Liver (tissue), 9 donors: Measurements from ENCODE around the gene MRC2. TPM values are rescaled to one million over a fixed set of nuclear protein-coding genes. Genes with fewer than 3 reads are reported as not detected.

Source experiments
- DNase-seq: peaks from one replicate; pipeline ENCODE4 v3.0.0-alpha.2; 2017; ENCODE audit warnings: low spot score
- H3K27ac ChIP-seq, 2 donors: one replicate each; pipeline ENCODE4 v1.7.0; 2013; ENCODE audit warnings: inconsistent platforms in 2 of 2, low read length in 2 of 2, control low read depth in 1 of 2, low read depth in 1 of 2, mild to moderate bottlenecking in 1 of 2
- H3K27me3 ChIP-seq, 4 donors: one replicate each; pipeline versions ENCODE4 v1.6.1 to v1.7.0; 2013; ENCODE audit warnings: low read length in 3 of 4, inconsistent platforms in 1 of 4, mild to moderate bottlenecking in 1 of 4, moderate library complexity in 1 of 4; ENCODE audit not compliant: control insufficient read depth in 4 of 4, insufficient read depth in 4 of 4
- H3K36me3 ChIP-seq, 4 donors: one replicate each; pipeline versions ENCODE4 v1.6.1 to v1.7.0; 2013; ENCODE audit warnings: low read length in 3 of 4, mild to moderate bottlenecking in 3 of 4, low read depth in 1 of 4, moderate library complexity in 1 of 4; ENCODE audit not compliant: control insufficient read depth in 4 of 4, insufficient read depth in 3 of 4
- H3K4me1 ChIP-seq, 4 donors: one replicate each; pipeline versions ENCODE4 v1.6.1 to v1.7.0; 2013; ENCODE audit warnings: low read length in 3 of 4, mild to moderate bottlenecking in 3 of 4, moderate library complexity in 1 of 4; ENCODE audit not compliant: control insufficient read depth in 4 of 4, insufficient read depth in 4 of 4
- H3K4me3 ChIP-seq, 3 donors: one replicate each; pipeline versions ENCODE4 v1.6.1 to v1.7.0; 2013; ENCODE audit warnings: low read length in 3 of 3, control low read depth in 1 of 3, low read depth in 1 of 3, mild to moderate bottlenecking in 1 of 3
- H3K9ac ChIP-seq, 2 donors: one replicate each; pipeline ENCODE4 v1.7.0; 2013; ENCODE audit warnings: low read length in 2 of 2, mild to moderate bottlenecking in 2 of 2, moderate library complexity in 2 of 2, control low read depth in 1 of 2, low read depth in 1 of 2
- H3K9me3 ChIP-seq, 4 donors: one replicate each; pipeline versions ENCODE4 v1.6.1 to v1.7.0; 2013; ENCODE audit warnings: low read length in 3 of 4; ENCODE audit not compliant: control insufficient read depth in 4 of 4
- EGR1 ChIP-seq, 2 donors: IDR thresholded peaks; 2 replicates each; pipeline ENCODE4 v1.6.1; 2016 to 2018; ENCODE audit warnings: antibody characterized with exemption in 2 of 2, low read depth in 2 of 2
- FOXA1 ChIP-seq: IDR thresholded peaks from 2 replicates; pipeline ENCODE4 v1.6.1; 2016; ENCODE audit warnings: antibody characterized with exemption
- FOXA2 ChIP-seq: IDR thresholded peaks from 2 replicates; pipeline ENCODE4 v1.6.1; 2016; ENCODE audit warnings: antibody characterized with exemption
- HNF4G ChIP-seq: IDR thresholded peaks from 2 replicates; pipeline ENCODE4 v1.6.1; 2016; ENCODE audit warnings: antibody characterized with exemption
- JUND ChIP-seq, 2 donors: IDR thresholded peaks; 2 replicates each; pipeline ENCODE4 v1.6.1; 2016; ENCODE audit warnings: antibody characterized with exemption in 2 of 2
- NR2F2 ChIP-seq: IDR thresholded peaks from 2 replicates; pipeline ENCODE4 v1.6.1; 2016; ENCODE audit warnings: antibody characterized with exemption
- RAD21 ChIP-seq, 2 donors: IDR thresholded peaks; 2 replicates each; pipeline ENCODE4 v1.6.1; 2016; ENCODE audit warnings: antibody characterized with exemption in 2 of 2, mild to moderate bottlenecking in 2 of 2
- RXRA ChIP-seq, 2 donors: IDR thresholded peaks; 2 replicates each; pipeline ENCODE4 v1.6.1; 2017 to 2018; ENCODE audit warnings: antibody characterized with exemption in 2 of 2, mild to moderate bottlenecking in 1 of 2
- SP1 ChIP-seq: IDR thresholded peaks from 2 replicates; pipeline ENCODE4 v1.6.1; 2018; ENCODE audit warnings: antibody characterized with exemption, mild to moderate bottlenecking
- TAF1 ChIP-seq: conservative IDR thresholded peaks from 2 replicates; pipeline ENCODE4 v1.6.1; 2016; ENCODE audit warnings: antibody characterized with exemption, mild to moderate bottlenecking
- YY1 ChIP-seq: IDR thresholded peaks from 2 replicates; pipeline ENCODE4 v1.6.1; 2016; ENCODE audit warnings: antibody characterized with exemption, mild to moderate bottlenecking
- WGBS: extraction: QIAGEN DNeasy Blood & Tissue Kit; methylation state at CpG from one replicate; pipeline ENCODE4 v1.1.7; 2013; 5-methylcytosine and 5-hydroxymethylcytosine counted together
- polyA plus RNA-seq, 2 donors: library from polyadenylated mRNA; stranded (reverse) in 1 of 2; unstranded in 1 of 2; fragments of 200-250 nt in 1 of 2; fragments of >200 nt in 1 of 2; fragmentation: Nextera tagmentation in 1 of 2; extraction: Ambion mirVana in 1 of 2; gene quantifications; one replicate each; pipeline versions ENCODE4 v1.2.1 to v1.2.3, GENCODE V29; 2013 to 2015
- total RNA-seq, 2 donors: library from RNA; depleted of rRNA; stranded (reverse); fragments of >200 nt; gene quantifications; one replicate each; pipeline ENCODE4 v1.2.3, GENCODE V29; 2014
- TF ChIP-seq, protein P1 (sequence below): IDR thresholded peaks from 2 replicates; pipeline ENCODE4 v1.6.1; 2016; ENCODE audit warnings: antibody characterized with exemption
- TF ChIP-seq, protein P2 (sequence below): IDR thresholded peaks from 2 replicates; pipeline ENCODE4 v1.6.1; 2016; ENCODE audit warnings: antibody characterized with exemption
- TF ChIP-seq, protein P3 (sequence below): fragments of 150-350 bp; IDR thresholded peaks from 2 replicates; pipeline ENCODE4 v1.5.1; 2017; ENCODE audit warnings: improper control_type of control experiment, low read depth, low read length; ENCODE audit not compliant: missing input control
- TF ChIP-seq, protein P4 (sequence below): IDR thresholded peaks from 2 replicates; pipeline ENCODE4 v1.6.1; 2016; ENCODE audit warnings: antibody characterized with exemption, mild to moderate bottlenecking
- TF ChIP-seq, protein P5 (sequence below): IDR thresholded peaks from 2 replicates; pipeline ENCODE4 v1.6.1; 2016; ENCODE audit warnings: antibody characterized with exemption
- donor health status: healthy.
- donor health status: healthy.
- donor health status: healthy.
- donor health status: healthy.
- donor health status: healthy.

The MRC2 gene
- total and polyA plus RNA-seq, 4 donors = 0.49 to 81.1 (median 2.8) TPM

DNA sequence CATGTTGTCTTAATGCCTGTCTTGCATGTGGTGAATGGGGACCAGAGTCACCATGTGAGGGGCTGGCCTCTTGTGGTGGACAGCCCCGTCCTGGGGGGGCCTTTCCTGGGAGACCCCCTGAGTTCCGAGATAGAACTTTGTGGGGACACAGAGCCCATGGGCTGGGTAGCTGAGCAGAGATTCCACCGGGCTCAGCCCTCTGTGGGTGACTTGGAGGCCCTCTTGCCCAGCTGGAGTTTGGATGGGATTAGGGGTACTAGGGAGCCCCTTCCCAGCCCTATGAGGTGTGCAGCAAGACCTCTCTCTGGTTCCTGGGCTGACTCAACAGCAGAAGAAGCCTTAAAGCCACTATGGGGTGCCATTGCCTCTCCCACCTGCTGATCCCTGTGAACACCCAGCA, 38.1 kb downstream of the MRC2 start:
- Histone ChIP-seq H3K9me3 (peaks cover 0 to 6% (median 2%) of the 10 kb centered on the region in 4 donors), H3K9ac (no peak overlapping the region), H3K36me3 (no peaks in the 10 kb centered on the region), H3K27ac (no peak overlapping the region), H3K27me3 (no peaks in the 10 kb centered on the region), H3K4me1 (no peaks in the 10 kb centered on the region), H3K4me3 (no peak overlapping the region)
- 90% methylated on average over 3 of the region's 3 CpGs for WGBS
- no peak for DNase-seq
- TF ChIP-seq NR2F2 = no peak
- no peak for TF ChIP-seq SP1
- no peak for TF ChIP-seq FOXA1
- TF ChIP-seq, protein P1, sequence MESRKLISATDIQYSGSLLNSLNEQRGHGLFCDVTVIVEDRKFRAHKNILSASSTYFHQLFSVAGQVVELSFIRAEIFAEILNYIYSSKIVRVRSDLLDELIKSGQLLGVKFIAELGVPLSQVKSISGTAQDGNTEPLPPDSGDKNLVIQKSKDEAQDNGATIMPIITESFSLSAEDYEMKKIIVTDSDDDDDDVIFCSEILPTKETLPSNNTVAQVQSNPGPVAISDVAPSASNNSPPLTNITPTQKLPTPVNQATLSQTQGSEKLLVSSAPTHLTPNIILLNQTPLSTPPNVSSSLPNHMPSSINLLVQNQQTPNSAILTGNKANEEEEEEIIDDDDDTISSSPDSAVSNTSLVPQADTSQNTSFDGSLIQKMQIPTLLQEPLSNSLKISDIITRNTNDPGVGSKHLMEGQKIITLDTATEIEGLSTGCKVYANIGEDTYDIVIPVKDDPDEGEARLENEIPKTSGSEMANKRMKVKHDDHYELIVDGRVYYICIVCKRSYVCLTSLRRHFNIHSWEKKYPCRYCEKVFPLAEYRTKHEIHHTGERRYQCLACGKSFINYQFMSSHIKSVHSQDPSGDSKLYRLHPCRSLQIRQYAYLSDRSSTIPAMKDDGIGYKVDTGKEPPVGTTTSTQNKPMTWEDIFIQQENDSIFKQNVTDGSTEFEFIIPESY = no peak
- TF ChIP-seq TAF1 = no peak
- TF ChIP-seq, protein P2, sequence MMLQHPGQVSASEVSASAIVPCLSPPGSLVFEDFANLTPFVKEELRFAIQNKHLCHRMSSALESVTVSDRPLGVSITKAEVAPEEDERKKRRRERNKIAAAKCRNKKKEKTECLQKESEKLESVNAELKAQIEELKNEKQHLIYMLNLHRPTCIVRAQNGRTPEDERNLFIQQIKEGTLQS = no peak
- TF ChIP-seq FOXA2 = no peak
- no peak for TF ChIP-seq EGR1 (IDR thresholded peaks at IDR 0.05; ENCODE audit: low read depth in 2 of 2)
- TF ChIP-seq, protein P3, sequence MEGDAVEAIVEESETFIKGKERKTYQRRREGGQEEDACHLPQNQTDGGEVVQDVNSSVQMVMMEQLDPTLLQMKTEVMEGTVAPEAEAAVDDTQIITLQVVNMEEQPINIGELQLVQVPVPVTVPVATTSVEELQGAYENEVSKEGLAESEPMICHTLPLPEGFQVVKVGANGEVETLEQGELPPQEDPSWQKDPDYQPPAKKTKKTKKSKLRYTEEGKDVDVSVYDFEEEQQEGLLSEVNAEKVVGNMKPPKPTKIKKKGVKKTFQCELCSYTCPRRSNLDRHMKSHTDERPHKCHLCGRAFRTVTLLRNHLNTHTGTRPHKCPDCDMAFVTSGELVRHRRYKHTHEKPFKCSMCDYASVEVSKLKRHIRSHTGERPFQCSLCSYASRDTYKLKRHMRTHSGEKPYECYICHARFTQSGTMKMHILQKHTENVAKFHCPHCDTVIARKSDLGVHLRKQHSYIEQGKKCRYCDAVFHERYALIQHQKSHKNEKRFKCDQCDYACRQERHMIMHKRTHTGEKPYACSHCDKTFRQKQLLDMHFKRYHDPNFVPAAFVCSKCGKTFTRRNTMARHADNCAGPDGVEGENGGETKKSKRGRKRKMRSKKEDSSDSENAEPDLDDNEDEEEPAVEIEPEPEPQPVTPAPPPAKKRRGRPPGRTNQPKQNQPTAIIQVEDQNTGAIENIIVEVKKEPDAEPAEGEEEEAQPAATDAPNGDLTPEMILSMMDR = no peak
- TF ChIP-seq RAD21 (IDR thresholded peaks at IDR 0.05) = no peak
- TF ChIP-seq, protein P4, sequence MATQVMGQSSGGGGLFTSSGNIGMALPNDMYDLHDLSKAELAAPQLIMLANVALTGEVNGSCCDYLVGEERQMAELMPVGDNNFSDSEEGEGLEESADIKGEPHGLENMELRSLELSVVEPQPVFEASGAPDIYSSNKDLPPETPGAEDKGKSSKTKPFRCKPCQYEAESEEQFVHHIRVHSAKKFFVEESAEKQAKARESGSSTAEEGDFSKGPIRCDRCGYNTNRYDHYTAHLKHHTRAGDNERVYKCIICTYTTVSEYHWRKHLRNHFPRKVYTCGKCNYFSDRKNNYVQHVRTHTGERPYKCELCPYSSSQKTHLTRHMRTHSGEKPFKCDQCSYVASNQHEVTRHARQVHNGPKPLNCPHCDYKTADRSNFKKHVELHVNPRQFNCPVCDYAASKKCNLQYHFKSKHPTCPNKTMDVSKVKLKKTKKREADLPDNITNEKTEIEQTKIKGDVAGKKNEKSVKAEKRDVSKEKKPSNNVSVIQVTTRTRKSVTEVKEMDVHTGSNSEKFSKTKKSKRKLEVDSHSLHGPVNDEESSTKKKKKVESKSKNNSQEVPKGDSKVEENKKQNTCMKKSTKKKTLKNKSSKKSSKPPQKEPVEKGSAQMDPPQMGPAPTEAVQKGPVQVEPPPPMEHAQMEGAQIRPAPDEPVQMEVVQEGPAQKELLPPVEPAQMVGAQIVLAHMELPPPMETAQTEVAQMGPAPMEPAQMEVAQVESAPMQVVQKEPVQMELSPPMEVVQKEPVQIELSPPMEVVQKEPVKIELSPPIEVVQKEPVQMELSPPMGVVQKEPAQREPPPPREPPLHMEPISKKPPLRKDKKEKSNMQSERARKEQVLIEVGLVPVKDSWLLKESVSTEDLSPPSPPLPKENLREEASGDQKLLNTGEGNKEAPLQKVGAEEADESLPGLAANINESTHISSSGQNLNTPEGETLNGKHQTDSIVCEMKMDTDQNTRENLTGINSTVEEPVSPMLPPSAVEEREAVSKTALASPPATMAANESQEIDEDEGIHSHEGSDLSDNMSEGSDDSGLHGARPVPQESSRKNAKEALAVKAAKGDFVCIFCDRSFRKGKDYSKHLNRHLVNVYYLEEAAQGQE = no peak
- no peak for TF ChIP-seq HNF4G

DNA sequence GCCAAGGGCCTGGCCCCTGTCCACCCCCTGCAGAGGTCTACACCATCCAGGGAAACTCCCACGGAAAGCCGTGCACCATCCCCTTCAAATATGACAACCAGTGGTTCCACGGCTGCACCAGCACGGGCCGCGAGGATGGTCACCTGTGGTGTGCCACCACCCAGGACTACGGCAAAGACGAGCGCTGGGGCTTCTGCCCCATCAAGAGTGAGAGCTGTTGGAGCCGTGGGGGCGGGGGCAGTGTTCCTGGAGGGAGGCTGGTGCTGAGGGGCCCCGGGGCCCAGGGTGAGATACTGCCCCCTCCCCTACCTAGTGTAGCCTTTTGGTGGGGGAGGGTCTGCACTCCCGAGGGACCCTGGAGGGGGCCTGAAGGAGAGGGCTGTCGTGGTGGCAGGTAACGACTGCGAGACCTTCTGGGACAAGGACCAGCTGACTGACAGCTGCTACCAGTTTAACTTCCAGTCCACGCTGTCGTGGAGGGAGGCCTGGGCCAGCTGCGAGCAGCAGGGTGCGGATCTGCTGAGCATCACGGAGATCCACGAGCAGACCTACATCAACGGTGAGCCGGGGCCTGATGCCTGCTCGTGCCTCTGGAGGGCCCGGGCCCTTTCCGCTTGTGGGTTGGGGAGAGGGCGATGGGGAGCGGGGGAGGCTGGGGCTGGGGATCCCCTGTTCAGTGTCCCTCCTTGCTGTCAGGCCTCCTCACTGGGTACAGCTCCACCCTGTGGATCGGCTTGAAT, 38.8 kb downstream of the MRC2 start:
- DNase-seq = no peak
- H3K27ac ChIP-seq = no peak overlapping the region
- 88% methylated on average over 30 of the region's 30 CpGs for WGBS
- no peaks in the 10 kb centered on the region for H3K4me1 ChIP-seq
- no peaks in the 10 kb centered on the region for H3K27me3 ChIP-seq
- peaks cover 0 to under 1% (median 0%) of the 10 kb centered on the region in 4 donors for H3K9me3 ChIP-seq
- H3K4me3 ChIP-seq = no peak overlapping the region
- TF ChIP-seq, protein P5, sequence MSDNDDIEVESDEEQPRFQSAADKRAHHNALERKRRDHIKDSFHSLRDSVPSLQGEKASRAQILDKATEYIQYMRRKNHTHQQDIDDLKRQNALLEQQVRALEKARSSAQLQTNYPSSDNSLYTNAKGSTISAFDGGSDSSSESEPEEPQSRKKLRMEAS = no peak
- no peak for TF ChIP-seq FOXA2
- TF ChIP-seq, protein P3 = no peak
- TF ChIP-seq YY1 = no peak
- TF ChIP-seq NR2F2 = no peak
- TF ChIP-seq RXRA (IDR thresholded peaks at IDR 0.05) = no peak
- no peak for TF ChIP-seq SP1
- TF ChIP-seq JUND (IDR thresholded peaks at IDR 0.05) = no peak
- TF ChIP-seq, protein P4 = no peak
- no peak overlapping the region for H3K9ac ChIP-seq
- no peaks in the 10 kb centered on the region for H3K36me3 ChIP-seq
